ENCODE measurements around the gene TCEAL3.
"Not testable (repeated sequence)": the region's sequence is repeated elsewhere in the genome, so short reads cannot be mapped to it uniquely, and the experiment has no call there.

TCEAL3 gene

DNA sequence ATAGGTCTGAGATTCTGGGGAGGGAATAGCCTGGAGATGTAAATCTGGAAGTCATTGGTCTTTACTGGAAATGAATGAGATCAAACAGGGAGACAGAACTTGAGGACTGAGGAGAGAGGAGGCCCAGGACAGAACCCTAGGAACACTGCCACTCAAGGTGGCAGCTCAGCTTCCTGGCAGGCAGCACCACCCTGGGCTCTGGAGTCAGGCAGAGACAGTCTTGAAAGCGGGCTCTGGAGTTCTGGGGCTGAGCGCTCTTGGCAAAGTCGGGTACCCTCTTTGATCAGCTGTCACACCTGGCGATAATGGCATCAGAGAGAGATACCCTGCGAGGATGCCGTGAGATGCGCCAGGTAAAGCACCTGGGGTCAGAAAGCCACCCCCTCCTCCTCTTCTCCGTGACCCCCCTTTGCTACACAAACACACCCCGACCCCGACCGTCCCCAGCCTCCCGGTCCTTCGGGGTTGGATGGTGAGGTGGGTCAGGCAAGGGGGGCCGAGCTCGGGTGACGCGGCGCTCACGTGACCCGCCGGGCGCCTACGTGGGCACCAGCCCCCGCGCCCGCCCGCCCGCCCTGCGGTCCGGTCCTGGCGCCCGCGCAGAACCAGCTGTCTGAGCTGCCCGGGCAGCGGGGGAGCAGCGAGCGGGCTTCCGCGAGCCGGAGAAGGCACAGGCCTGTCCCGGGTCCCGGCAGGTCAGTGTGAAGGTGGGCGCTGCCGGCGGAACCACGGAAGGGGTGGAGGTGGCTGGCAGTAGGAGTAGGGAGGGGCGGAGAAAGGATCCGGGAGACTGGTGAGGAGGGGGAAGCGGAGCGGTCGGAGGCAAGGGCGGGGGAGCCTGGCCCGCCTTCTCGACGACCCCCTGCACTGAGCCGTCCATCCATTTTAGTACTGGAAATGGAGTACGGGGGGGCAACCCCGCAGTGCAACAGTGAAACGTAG lies at the start of gene TCEAL3:
Gene TCEAL3, plus strand, starts transcription at position 600 of the 942 bp plus-strand sequence. CDS start 1,102 bp downstream, outside the sequence.
- peak; percentile 21 to 25 for DNase-seq

DNA sequence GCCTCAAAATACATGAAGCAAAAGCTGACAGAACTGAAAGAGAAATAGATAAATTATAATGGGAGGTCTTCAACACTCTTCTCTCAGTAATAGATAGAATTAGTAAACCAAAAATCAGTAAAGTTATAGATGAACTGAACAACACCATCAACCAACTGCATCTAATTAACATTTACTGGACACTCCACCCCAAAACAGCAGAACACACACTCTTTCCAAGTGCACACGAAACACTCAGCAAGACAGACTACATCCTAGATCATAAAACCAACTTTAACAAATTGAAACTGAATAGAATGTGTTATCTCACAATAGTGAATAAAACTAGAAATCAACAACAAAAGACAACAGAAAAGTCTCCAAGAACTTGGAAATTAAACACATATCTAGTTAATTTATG lies 47.5 kb upstream of the TCEAL3 start:
- no peak for DNase-seq

DNA sequence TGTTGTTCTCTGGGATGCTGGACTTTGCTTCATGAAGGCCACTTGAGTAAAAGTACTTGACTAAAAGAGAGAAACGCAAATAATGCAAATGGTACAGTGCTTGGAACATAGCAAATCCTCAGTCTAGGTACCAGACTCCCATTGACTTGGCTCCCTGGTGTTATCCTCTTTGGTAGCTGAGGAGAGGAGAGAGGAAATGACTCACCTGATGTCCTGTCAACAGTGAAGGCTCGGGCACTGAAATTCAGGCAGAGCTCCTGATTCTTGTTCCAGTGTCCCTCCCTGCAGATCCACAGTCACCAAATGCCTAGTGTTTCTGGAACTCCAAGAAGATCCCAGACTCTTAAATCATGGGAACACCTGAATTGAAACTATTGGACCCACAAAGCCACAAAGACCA lies 45.0 kb upstream of the TCEAL3 start:
- DNase-seq: no peak

- no peak for DNase-seq
Observed at GRCh38 chrX:103565197-103565596, 42.6 kb upstream of the TCEAL3 start.

- no peak for DNase-seq
Observed at GRCh38 chrX:103565752-103566151, 42.0 kb upstream of the TCEAL3 start.

- no peak for DNase-seq
Observed at GRCh38 chrX:103571121-103571520, 36.6 kb upstream of the TCEAL3 start.

DNA sequence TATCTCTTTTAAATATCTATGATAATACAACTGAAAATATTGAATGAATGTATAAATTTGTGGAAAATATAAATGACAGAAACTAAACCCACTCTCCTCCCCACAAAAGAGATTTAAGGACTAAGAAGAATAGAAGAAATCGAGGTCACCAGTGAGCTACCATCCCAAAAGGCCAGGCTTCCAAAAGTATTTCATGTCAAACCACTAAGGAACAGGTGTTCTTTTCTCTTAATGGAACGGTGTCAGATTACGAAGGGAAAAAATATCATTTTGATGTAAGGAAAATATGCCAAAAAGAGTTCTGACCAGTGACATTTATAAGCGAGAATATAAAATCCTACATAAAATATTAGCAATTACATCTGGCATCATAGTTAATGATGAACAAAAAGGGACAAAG lies 36.0 kb upstream of the TCEAL3 start:
- DNase-seq: no peak

- DNase-seq: no peak
Observed at GRCh38 chrX:103573202-103573601, 34.6 kb upstream of the TCEAL3 start.

DNA sequence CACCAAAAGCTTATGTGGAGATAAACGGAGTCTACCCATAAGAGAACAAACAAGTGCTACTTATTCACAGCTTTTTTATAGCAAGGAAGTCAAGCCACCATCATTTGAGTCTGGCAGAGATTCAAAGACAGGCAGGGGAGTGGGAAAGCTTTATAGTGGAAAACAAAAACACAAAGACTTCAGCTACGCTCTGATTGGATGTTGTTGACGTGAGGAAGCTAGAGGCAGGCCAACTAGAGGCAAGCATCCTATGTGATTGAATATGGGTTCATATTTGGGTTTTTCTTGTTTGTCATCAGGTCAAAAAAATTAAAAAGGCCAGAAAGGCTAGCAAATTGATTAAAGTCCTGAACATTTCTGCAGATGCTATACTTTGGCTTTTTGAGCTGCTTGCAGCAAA lies 23.2 kb upstream of the TCEAL3 start:
- DNase-seq: no peak

DNA sequence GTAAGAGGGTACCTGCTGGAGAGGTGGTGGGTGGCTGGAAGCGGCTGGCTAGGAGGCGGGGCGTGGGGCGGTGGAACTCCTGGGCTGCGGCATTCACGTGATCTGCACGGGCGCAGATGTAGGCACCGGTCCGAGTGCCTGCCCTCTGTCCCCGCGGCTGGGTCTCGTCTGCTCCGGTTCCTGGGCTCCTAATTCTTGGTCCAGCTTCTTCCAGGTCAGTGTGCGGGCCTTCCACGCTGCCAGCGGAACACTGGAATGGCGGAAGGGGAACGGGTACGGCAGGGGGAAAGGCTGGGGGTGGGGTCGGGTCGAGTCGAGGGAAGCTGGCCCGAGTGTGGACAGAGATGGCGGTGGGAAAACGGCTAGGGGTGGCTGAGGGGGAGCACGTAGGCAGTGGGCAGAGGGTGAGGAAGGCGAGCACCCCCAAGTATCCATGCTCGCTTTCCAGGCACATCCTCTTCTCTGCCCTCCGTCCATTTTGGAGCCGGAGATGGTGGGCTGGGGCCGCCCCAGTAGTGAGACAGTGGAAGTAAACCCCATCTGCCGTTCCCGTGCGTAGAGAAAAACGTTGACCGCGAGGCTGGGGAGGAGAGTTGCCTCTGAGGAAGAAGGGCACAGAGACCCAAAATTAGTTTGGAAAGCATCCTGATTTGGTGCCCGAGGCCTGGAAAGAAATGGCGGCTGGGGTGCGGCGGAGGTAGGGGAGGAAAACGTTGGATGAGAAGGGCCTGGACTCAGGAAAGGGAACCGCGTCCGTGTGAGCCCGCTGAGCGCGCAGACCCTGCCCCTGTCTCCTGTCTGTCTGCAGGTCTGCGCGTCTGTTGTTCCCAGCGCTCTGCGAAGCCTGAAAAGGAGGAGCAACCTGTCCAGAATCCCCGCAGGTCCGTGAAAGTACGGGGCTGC lies 22.1 kb upstream of the TCEAL3 start, which contains the start of gene TCEAL4:
Gene TCEAL4, plus strand, starts transcription at position 105 of the 903 bp plus-strand sequence. CDS start 1,161 bp downstream, outside the sequence.
- DNase-seq: peak; percentile 23 to 40

GRCh38 chrX:103586314-103586646 lies 21.5 kb upstream of the TCEAL3 start:
- no peak for DNase-seq

- DNase-seq: no peak
Observed at GRCh38 chrX:103586659-103587058, 21.1 kb upstream of the TCEAL3 start.

GRCh38 chrX:103592295-103592694 lies 15.5 kb upstream of the TCEAL3 start:
- not testable (repeated sequence) for DNase-seq

- not testable (repeated sequence) for DNase-seq
Observed at GRCh38 chrX:103595202-103595601, 12.6 kb upstream of the TCEAL3 start.

DNA sequence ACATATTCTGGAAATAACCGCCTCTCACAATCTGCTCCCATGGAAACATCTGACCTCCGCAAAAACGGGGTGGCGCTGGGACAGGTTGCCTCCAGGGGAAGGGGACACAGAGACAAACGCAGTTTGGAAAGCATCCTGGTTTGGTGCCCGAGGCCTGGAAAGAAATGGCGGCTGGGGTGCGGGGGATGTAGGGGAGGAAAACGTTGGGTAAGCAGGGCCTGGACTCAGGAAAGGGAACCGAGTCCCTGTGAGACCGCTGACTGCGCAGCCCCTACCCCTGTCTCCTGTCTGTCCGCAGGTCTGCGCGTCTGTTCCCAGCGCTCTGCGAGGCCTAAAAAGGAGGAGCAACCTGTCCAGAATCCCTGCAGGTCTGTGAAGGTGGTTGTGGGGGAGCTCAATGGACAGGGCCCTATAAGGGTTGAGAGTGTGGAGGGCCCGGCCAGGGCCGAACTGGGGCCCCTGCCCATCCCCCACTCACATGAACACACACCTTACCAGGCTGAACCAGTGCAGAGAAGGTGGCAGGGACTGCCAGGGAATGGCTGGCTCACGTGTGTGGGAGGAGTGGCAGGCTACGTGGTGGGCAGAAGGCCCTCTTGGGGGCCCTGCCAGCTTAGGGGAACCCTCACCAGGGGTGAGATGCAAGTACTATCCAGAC lies 672 bp downstream of the TCEAL3 start:
- no peak for DNase-seq

DNA sequence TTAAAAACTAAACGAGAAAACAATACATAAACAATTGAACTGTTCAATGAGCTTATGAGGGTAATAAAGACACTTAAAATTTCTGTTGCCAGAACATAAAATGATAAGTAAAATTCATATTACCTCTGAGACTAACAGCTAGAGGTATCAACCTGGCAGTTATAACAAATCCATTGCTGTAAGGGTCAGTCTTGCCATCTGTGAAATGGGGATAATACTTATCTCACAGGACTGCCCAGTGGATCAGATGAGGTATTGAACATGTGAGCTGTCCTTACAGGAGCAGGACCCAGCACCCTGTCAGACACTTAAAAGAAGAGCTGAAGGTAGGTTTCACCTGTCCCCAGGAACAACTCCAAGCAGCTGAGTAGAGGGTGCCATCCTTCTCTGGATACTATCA lies 2.5 kb downstream of the TCEAL3 start:
- DNase-seq: no peak

DNA sequence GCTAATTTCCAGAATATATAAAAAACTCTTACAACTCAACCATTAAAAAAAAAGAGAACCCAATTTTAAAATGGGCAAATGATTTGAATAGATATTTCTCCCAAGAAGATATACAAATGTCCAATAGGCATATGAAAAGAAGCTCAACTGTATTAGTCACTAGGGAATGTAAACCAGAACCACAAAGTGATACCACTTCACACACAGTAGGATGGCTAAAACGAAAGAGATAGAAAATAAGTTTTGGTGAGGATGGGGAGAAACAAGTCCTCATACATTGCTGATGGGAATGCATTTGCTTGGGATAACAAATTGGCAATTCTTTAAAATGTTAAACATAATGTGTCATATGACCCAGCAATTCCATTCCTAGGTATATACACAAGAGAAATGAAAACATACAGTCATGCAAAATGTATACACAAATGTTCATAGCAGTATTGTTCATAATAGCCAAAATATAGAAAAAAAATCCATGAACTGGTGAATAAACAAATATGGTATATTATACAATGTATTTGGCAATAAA lies 5.7 kb downstream of the TCEAL3 start:
- DNase-seq: no peak

DNA sequence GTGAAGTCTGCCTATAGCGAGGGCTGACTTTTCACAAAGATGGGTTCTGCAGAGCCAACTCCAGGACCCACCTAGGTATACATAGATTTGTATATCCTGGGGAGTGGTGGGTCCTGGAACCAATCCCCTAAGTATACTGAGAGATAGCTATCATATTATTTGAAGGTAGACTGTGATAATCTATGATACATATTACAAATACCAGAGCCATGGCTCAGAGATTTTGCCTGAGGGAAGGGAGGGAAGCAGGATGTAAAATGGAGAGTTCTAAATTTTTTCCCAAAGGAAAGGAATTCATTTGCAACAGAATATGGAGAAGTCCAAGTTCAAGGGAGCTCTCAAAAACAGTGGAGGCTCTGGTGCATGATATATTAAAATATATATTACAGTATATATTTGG lies 7.2 kb downstream of the TCEAL3 start:
- DNase-seq: no peak

DNA sequence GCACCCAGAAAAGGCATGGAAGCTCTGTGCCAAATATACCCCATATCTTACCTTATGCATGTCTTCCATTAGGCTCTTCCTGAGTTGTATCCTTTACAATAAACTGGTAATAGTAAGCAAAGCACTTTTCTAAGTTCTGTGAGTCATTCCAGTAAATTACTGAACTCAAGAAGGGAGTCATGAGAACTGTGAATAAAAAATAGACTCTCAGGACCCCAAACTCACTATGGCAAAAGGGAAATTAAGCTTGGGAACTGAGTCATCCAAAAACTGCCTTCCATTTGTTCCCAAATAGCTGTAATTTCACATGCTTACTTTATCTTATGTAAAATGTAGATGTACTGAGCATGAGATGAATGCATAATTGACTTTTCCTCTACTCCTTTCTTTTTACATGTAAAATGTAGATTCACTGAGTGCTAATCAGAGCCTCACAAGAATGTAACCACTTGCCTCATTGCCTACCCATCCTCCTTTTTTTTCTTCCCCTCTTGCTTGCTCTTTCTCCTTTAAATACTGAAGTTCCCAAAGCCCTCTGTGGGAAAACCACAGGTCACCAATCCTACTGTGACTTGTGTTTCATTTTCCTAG lies 8.1 kb downstream of the TCEAL3 start:
- no peak for DNase-seq

DNA sequence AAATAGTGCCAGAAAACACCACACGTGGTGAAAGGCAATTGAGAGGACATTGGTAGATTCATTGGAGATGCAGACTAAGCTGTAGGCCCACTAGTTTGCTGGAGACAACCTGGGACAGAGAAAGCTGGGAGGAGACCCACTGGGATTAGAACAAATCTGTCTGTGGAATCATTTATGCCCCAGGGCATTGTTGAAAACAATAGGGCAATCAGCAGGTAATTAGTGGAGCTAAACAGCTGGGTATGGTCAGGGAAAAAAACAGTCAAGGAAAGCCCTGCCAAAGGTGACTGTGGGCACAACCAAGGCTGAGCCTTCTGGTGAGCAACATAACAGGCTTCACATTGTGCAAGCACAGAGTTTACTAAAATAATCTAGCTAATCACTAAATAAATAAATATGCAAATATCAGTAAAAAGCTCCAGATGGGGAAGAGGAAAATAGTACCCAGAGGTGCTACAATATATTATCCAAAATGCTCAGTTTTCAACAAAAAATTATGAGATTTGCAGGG lies 9.0 kb downstream of the TCEAL3 start:
- DNase-seq: no peak

- no peak for DNase-seq
Observed at GRCh38 chrX:103624111-103624510, 16.3 kb downstream of the TCEAL3 start.

- no peak for DNase-seq
Observed at GRCh38 chrX:103626855-103627254, 19.1 kb downstream of the TCEAL3 start.
